ENCODE measurements around the gene DNAH2. TPM values are rescaled to one million over a fixed set of nuclear protein-coding genes. Genes with fewer than 3 reads are reported as not detected.
A peak's percentile ranks its signal among the peaks of the same experiment; 100 is the strongest.

Gene DNAH2
- polyA plus RNA-seq, 2 donors = 0.06 to 0.10 TPM

GRCh38 chr17:7745748-7746470 is 28.4 kb downstream of the DNAH2 start:
- H3K4me3 ChIP-seq (ENCODE audit: low read depth in 1 of 2, low read length in 2 of 2) = no peak overlapping the region
- no peaks in the 10 kb centered on the region for H3K4me1 ChIP-seq (ENCODE audit: control insufficient read depth in 2 of 2, insufficient read depth in 2 of 2, low read length in 1 of 2)
- 46 to 47% methylated on average over 7 of the region's 7 CpGs for WGBS, 2 donors
- H3K27ac ChIP-seq (ENCODE audit: low read depth in 2 of 2, low read length in 1 of 2) = no peak overlapping the region
- no peaks in the 10 kb centered on the region for H3K36me3 ChIP-seq (ENCODE audit: control insufficient read depth in 2 of 2, insufficient read depth in 2 of 2, low read length in 1 of 2)
- H3K27me3 ChIP-seq (ENCODE audit: control insufficient read depth in 1 of 2, insufficient read depth in 2 of 2, low read length in 2 of 2) = no peaks in the 10 kb centered on the region
- H3K9me3 ChIP-seq (ENCODE audit: control insufficient read depth in 2 of 2, insufficient read depth in 1 of 2, low read depth in 1 of 2, low read length in 1 of 2) = no peaks in the 10 kb centered on the region

GRCh38 chr17:7747635-7748071 is 30.1 kb downstream of the DNAH2 start:
- Histone ChIP-seq H3K36me3 (ENCODE audit: control insufficient read depth in 2 of 2, insufficient read depth in 2 of 2, low read length in 1 of 2) (no peaks in the 10 kb centered on the region), H3K27me3 (ENCODE audit: control insufficient read depth in 1 of 2, insufficient read depth in 2 of 2, low read length in 2 of 2) (no peaks in the 10 kb centered on the region), H3K4me1 (ENCODE audit: control insufficient read depth in 2 of 2, insufficient read depth in 2 of 2, low read length in 1 of 2) (no peaks in the 10 kb centered on the region), H3K27ac (ENCODE audit: low read depth in 2 of 2, low read length in 1 of 2) (no peak overlapping the region), H3K9me3 (ENCODE audit: control insufficient read depth in 2 of 2, insufficient read depth in 1 of 2, low read depth in 1 of 2, low read length in 1 of 2) (no peaks in the 10 kb centered on the region), H3K4me3 (ENCODE audit: low read depth in 1 of 2, low read length in 2 of 2) (no peak overlapping the region)
- WGBS, 2 donors = 48 to 54% methylated on average over 4 of the region's 4 CpGs

- WGBS, 2 donors = 76 to 77% methylated on average over 10 of the region's 10 CpGs
- Histone ChIP-seq H3K27ac (ENCODE audit: low read depth in 2 of 2, low read length in 1 of 2) (no peak overlapping the region), H3K9me3 (ENCODE audit: control insufficient read depth in 2 of 2, insufficient read depth in 1 of 2, low read depth in 1 of 2, low read length in 1 of 2) (no peaks in the 10 kb centered on the region), H3K4me3 (ENCODE audit: low read depth in 1 of 2, low read length in 2 of 2) (no peak overlapping the region), H3K36me3 (ENCODE audit: control insufficient read depth in 2 of 2, insufficient read depth in 2 of 2, low read length in 1 of 2) (no peaks in the 10 kb centered on the region), H3K27me3 (ENCODE audit: control insufficient read depth in 1 of 2, insufficient read depth in 2 of 2, low read length in 2 of 2) (no peaks in the 10 kb centered on the region), H3K4me1 (ENCODE audit: control insufficient read depth in 2 of 2, insufficient read depth in 2 of 2, low read length in 1 of 2) (no peaks in the 10 kb centered on the region)
Observed at GRCh38 chr17:7748076-7748775, 30.7 kb downstream of the DNAH2 start.

- no peaks in the 10 kb centered on the region for H3K27me3 ChIP-seq (ENCODE audit: control insufficient read depth in 1 of 2, insufficient read depth in 2 of 2, low read length in 2 of 2)
- no peak overlapping the region for H3K4me3 ChIP-seq (ENCODE audit: low read depth in 1 of 2, low read length in 2 of 2)
- H3K36me3 ChIP-seq (ENCODE audit: control insufficient read depth in 2 of 2, insufficient read depth in 2 of 2, low read length in 1 of 2) = no peaks in the 10 kb centered on the region
- peaks cover 0 to 1% of the 10 kb centered on the region in 2 donors for H3K4me1 ChIP-seq (ENCODE audit: control insufficient read depth in 2 of 2, insufficient read depth in 2 of 2, low read length in 1 of 2)
- no peak overlapping the region for H3K27ac ChIP-seq (ENCODE audit: low read depth in 2 of 2, low read length in 1 of 2)
- H3K9me3 ChIP-seq (ENCODE audit: control insufficient read depth in 2 of 2, insufficient read depth in 1 of 2, low read depth in 1 of 2, low read length in 1 of 2) = no peaks in the 10 kb centered on the region
- WGBS, 2 donors = 44 to 64% methylated on average over 4 of the region's 4 CpGs
Observed at GRCh38 chr17:7750321-7750821, 32.8 kb downstream of the DNAH2 start.

- no peak overlapping the region for H3K4me3 ChIP-seq (ENCODE audit: low read depth in 1 of 2, low read length in 2 of 2)
- no peak overlapping the region for H3K27ac ChIP-seq (ENCODE audit: low read depth in 2 of 2, low read length in 1 of 2)
- no peaks in the 10 kb centered on the region for H3K36me3 ChIP-seq (ENCODE audit: control insufficient read depth in 2 of 2, insufficient read depth in 2 of 2, low read length in 1 of 2)
- no peaks in the 10 kb centered on the region for H3K27me3 ChIP-seq (ENCODE audit: control insufficient read depth in 1 of 2, insufficient read depth in 2 of 2, low read length in 2 of 2)
- peaks cover 0 to 2% of the 10 kb centered on the region in 2 donors for H3K4me1 ChIP-seq (ENCODE audit: control insufficient read depth in 2 of 2, insufficient read depth in 2 of 2, low read length in 1 of 2)
- WGBS, 2 donors = 70 to 73% methylated on average over 8 of the region's 8 CpGs
- H3K9me3 ChIP-seq (ENCODE audit: control insufficient read depth in 2 of 2, insufficient read depth in 1 of 2, low read depth in 1 of 2, low read length in 1 of 2) = no peaks in the 10 kb centered on the region
Observed at GRCh38 chr17:7754656-7755055, 37.1 kb downstream of the DNAH2 start.

GRCh38 chr17:7755095-7755890 is 37.7 kb downstream of the DNAH2 start:
- Histone ChIP-seq H3K4me1 (ENCODE audit: control insufficient read depth in 2 of 2, insufficient read depth in 2 of 2, low read length in 1 of 2) (peaks cover 0 to 2% of the 10 kb centered on the region in 2 donors), H3K27ac (ENCODE audit: low read depth in 2 of 2, low read length in 1 of 2) (peak overlapping the region; percentile 21 to 45), H3K4me3 (ENCODE audit: low read depth in 1 of 2, low read length in 2 of 2) (no peak overlapping the region), H3K36me3 (ENCODE audit: control insufficient read depth in 2 of 2, insufficient read depth in 2 of 2, low read length in 1 of 2) (no peaks in the 10 kb centered on the region), H3K9me3 (ENCODE audit: control insufficient read depth in 2 of 2, insufficient read depth in 1 of 2, low read depth in 1 of 2, low read length in 1 of 2) (no peaks in the 10 kb centered on the region), H3K27me3 (ENCODE audit: control insufficient read depth in 1 of 2, insufficient read depth in 2 of 2, low read length in 2 of 2) (no peaks in the 10 kb centered on the region)
- 34 to 44% methylated on average over 9 of the region's 9 CpGs for WGBS, 2 donors

- Histone ChIP-seq H3K9me3 (ENCODE audit: control insufficient read depth in 2 of 2, insufficient read depth in 1 of 2, low read depth in 1 of 2, low read length in 1 of 2) (no peaks in the 10 kb centered on the region), H3K4me1 (ENCODE audit: control insufficient read depth in 2 of 2, insufficient read depth in 2 of 2, low read length in 1 of 2) (peaks cover 0 to 2% of the 10 kb centered on the region in 2 donors), H3K27ac (ENCODE audit: low read depth in 2 of 2, low read length in 1 of 2) (no peak overlapping the region), H3K4me3 (ENCODE audit: low read depth in 1 of 2, low read length in 2 of 2) (no peak overlapping the region), H3K27me3 (ENCODE audit: control insufficient read depth in 1 of 2, insufficient read depth in 2 of 2, low read length in 2 of 2) (no peaks in the 10 kb centered on the region), H3K36me3 (ENCODE audit: control insufficient read depth in 2 of 2, insufficient read depth in 2 of 2, low read length in 1 of 2) (no peaks in the 10 kb centered on the region)
- 89 to 91% methylated on average over 14 of the region's 14 CpGs for WGBS, 2 donors
Observed at GRCh38 chr17:7756968-7757367, 39.4 kb downstream of the DNAH2 start.

GRCh38 chr17:7763919-7764318 is 46.4 kb downstream of the DNAH2 start:
- Histone ChIP-seq H3K4me1 (ENCODE audit: control insufficient read depth in 2 of 2, insufficient read depth in 2 of 2, low read length in 1 of 2) (no peaks in the 10 kb centered on the region), H3K4me3 (ENCODE audit: low read depth in 1 of 2, low read length in 2 of 2) (no peak overlapping the region), H3K27me3 (ENCODE audit: control insufficient read depth in 1 of 2, insufficient read depth in 2 of 2, low read length in 2 of 2) (no peaks in the 10 kb centered on the region), H3K9me3 (ENCODE audit: control insufficient read depth in 2 of 2, insufficient read depth in 1 of 2, low read depth in 1 of 2, low read length in 1 of 2) (no peaks in the 10 kb centered on the region), H3K36me3 (ENCODE audit: control insufficient read depth in 2 of 2, insufficient read depth in 2 of 2, low read length in 1 of 2) (no peaks in the 10 kb centered on the region), H3K27ac (ENCODE audit: low read depth in 2 of 2, low read length in 1 of 2) (no peak overlapping the region)
- WGBS, 2 donors = 85 to 88% methylated on average over 16 of the region's 16 CpGs

- Histone ChIP-seq H3K4me3 (ENCODE audit: low read depth in 1 of 2, low read length in 2 of 2) (no peak overlapping the region), H3K27ac (ENCODE audit: low read depth in 2 of 2, low read length in 1 of 2) (no peak overlapping the region), H3K4me1 (ENCODE audit: control insufficient read depth in 2 of 2, insufficient read depth in 2 of 2, low read length in 1 of 2) (no peaks in the 10 kb centered on the region), H3K9me3 (ENCODE audit: control insufficient read depth in 2 of 2, insufficient read depth in 1 of 2, low read depth in 1 of 2, low read length in 1 of 2) (no peaks in the 10 kb centered on the region), H3K36me3 (ENCODE audit: control insufficient read depth in 2 of 2, insufficient read depth in 2 of 2, low read length in 1 of 2) (no peaks in the 10 kb centered on the region), H3K27me3 (ENCODE audit: control insufficient read depth in 1 of 2, insufficient read depth in 2 of 2, low read length in 2 of 2) (no peaks in the 10 kb centered on the region)
- 75 to 80% methylated on average over 10 of the region's 10 CpGs for WGBS, 2 donors
Observed at GRCh38 chr17:7767004-7767403, 49.5 kb downstream of the DNAH2 start.

Measured in esophagus (tissue), 2 donors.